Caco-2 (cell line): ENCODE measurements around the gene ADNP. TPM values are rescaled to one million over a fixed set of nuclear protein-coding genes. Genes with fewer than 3 reads are reported as not detected.
"Not testable (repeated sequence)": the region's sequence is repeated elsewhere in the genome, so short reads cannot be mapped to it uniquely, and the experiment has no call there.

ENCODE experiments used
- BruUV-seq: library from RNA; stranded (reverse); fragments of 400-500 nt; replicated peaks from 2 replicates; lab custom pipeline; 2021; lab: Mats Ljungman, UMichigan
- CTCF ChIA-PET: fragments of 300-600 bp; sonication (Branson Sonifier 250); formaldehyde crosslinking; loops from one replicate; lab custom pipeline; 2022; ENCODE audit warnings: antibody characterized with exemption; lab: Charles Lee
- POLR2A ChIA-PET: fragments of 300-600 bp; sonication (Branson Sonifier 250); formaldehyde crosslinking; loops from one replicate; lab custom pipeline; 2022; ENCODE audit warnings: antibody characterized with exemption; lab: Charles Lee
- DNase-seq, 2 experiments: peaks; one replicate each; pipeline versions ENCODE4 v3.0.0 to v3.0.0-alpha.2; 2020 to 2022
- H3K27me3 ChIP-seq: replicated peaks from 2 replicates; pipeline ENCODE4 v1.6.0; 2011; ENCODE audit warnings: low read length; ENCODE audit not compliant: control insufficient read depth, insufficient read depth
- H3K36me3 ChIP-seq: 2 replicates; pipeline ENCODE4 v1.5.1; 2011; ENCODE audit warnings: low read length; ENCODE audit not compliant: control insufficient read depth, insufficient read depth
- H3K4me1 ChIP-seq: fragments of 250-450 bp; sonication (Bioruptor Pico); 2 replicates; pipeline ENCODE4 v1.5.1; 2020; ENCODE audit warnings: mild to moderate bottlenecking
- H3K4me3 ChIP-seq: 2 replicates; pipeline ENCODE4 v1.5.1; 2011; ENCODE audit warnings: low read depth, mild to moderate bottlenecking, control low read depth, low read length
- H3K9me3 ChIP-seq: fragments of 250-450 bp; sonication (Bioruptor Pico); 2 replicates; pipeline ENCODE4 v1.5.1; 2020; ENCODE audit warnings: mild to moderate bottlenecking, moderate library complexity
- H3K27ac Mint-ChIP-seq: one replicate; pipeline ENCODE4 v1.8.0; 2022; ENCODE audit warnings: mixed read lengths; ENCODE audit not compliant: unreplicated experiment
- H3K27me3 Mint-ChIP-seq: one replicate; pipeline ENCODE4 v1.8.0; 2022; ENCODE audit warnings: mixed read lengths; ENCODE audit not compliant: insufficient read depth, unreplicated experiment
- H3K36me3 Mint-ChIP-seq: one replicate; pipeline ENCODE4 v1.8.0; 2022; ENCODE audit warnings: mild to moderate bottlenecking, mixed read lengths; ENCODE audit not compliant: insufficient read depth, unreplicated experiment
- H3K4me1 Mint-ChIP-seq: one replicate; pipeline ENCODE4 v1.8.0; 2022; ENCODE audit warnings: low read depth, mixed read lengths; ENCODE audit not compliant: unreplicated experiment
- H3K4me3 Mint-ChIP-seq: one replicate; pipeline ENCODE4 v1.8.0; 2022; ENCODE audit warnings: mild to moderate bottlenecking, moderate library complexity, mixed read lengths; ENCODE audit not compliant: unreplicated experiment
- H3K9me3 Mint-ChIP-seq: one replicate; pipeline ENCODE4 v1.8.0; 2022; ENCODE audit warnings: mixed read lengths; ENCODE audit not compliant: unreplicated experiment
- intact Hi-C: fragments of 100-400 bp; cut with micrococcal nuclease; formaldehyde crosslinking; loops from one replicate; pipeline ENCODE4 v1.10.0; 2022; ENCODE audit not compliant: unreplicated experiment
- total RNA-seq: library from RNA; stranded (reverse); gene quantifications from 2 replicates; pipeline ENCODE4 v1.2.3, GENCODE V29; 2022
- TF ChIP-seq, protein P1 (sequence below), 2 experiments: fragments of 200-600 bp in 1 of 2; IDR thresholded peaks; 1 replicate in 1 of 2; 2 replicates in 1 of 2; pipeline versions ENCODE4 v1.5.1 to v1.8.0; 2011 to 2022; ENCODE audit warnings: antibody characterized with exemption in 1 of 2, control low read depth in 1 of 2, inconsistent platforms in 1 of 2, low read depth in 1 of 2, low read length in 1 of 2, mild to moderate bottlenecking in 1 of 2, moderate library complexity in 1 of 2; ENCODE audit not compliant: insufficient read depth in 1 of 2, severe bottlenecking in 1 of 2, unreplicated experiment in 1 of 2

The ADNP gene
- total RNA-seq, 1 experiment from 2014 or later: 154 TPM

DNA sequence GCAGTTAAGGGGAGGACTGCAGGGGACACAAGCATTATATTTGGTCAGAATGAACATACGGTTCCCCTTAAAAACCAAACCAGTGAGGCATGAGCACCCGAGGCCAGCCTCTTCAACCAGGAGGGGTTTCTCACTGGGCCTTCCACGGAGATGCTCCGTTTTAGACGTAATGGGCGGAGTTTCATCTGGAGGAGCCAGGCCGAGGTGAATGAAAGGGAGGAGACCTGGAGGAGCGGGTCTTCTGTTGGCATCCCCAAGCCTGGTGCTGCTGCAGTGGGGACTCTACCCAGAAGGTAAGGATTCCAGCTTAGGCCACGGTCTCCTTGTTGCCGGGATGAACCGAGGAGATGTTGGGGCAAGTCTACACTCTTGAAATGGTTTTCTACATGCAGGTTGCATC lies 47.4 kb downstream of the ADNP start:
- H3K4me3 Mint-ChIP-seq: no peak overlapping the region

GRCh38 chr20:50881759-50882424 lies 49.3 kb downstream of the ADNP start:
- H3K4me1 Mint-ChIP-seq, H3K4me3 Mint-ChIP-seq, POLR2A ChIA-PET, H3K27me3 ChIP-seq, H3K27ac Mint-ChIP-seq, H3K4me3 ChIP-seq, H3K36me3 ChIP-seq, H3K4me1 ChIP-seq, H3K27me3 Mint-ChIP-seq, intact Hi-C loops, BruUV-seq, DNase-seq, H3K9me3 Mint-ChIP-seq, CTCF ChIA-PET, H3K9me3 ChIP-seq: not testable (repeated sequence)
- peaks cover 61% of the 10 kb centered on the region for H3K36me3 Mint-ChIP-seq

More for the DNA sequence above, 47.4 kb downstream of the ADNP start:
- no peaks in the 10 kb centered on the region for H3K4me1 Mint-ChIP-seq
- ChIA-PET POLR2A (no interaction called here), CTCF (interaction anchor here (1.2 to 1.5 kb wide), 2 partner anchors 11 to 45 kb away, joined by 3 to 4 read pairs; no protein-coding TSS in a partner anchor)
- peaks cover 79% of the 10 kb centered on the region for H3K36me3 Mint-ChIP-seq
- H3K4me1 ChIP-seq: no peaks in the 10 kb centered on the region
- TF ChIP-seq, protein P1, sequence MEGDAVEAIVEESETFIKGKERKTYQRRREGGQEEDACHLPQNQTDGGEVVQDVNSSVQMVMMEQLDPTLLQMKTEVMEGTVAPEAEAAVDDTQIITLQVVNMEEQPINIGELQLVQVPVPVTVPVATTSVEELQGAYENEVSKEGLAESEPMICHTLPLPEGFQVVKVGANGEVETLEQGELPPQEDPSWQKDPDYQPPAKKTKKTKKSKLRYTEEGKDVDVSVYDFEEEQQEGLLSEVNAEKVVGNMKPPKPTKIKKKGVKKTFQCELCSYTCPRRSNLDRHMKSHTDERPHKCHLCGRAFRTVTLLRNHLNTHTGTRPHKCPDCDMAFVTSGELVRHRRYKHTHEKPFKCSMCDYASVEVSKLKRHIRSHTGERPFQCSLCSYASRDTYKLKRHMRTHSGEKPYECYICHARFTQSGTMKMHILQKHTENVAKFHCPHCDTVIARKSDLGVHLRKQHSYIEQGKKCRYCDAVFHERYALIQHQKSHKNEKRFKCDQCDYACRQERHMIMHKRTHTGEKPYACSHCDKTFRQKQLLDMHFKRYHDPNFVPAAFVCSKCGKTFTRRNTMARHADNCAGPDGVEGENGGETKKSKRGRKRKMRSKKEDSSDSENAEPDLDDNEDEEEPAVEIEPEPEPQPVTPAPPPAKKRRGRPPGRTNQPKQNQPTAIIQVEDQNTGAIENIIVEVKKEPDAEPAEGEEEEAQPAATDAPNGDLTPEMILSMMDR (IDR thresholded peaks at IDR 0.05; ENCODE audit: insufficient read depth in 1 of 2, low read depth in 1 of 2, low read length in 1 of 2, severe bottlenecking in 1 of 2, unreplicated experiment in 1 of 2): no peak
- BruUV-seq: no TSS peak
- no peaks in the 10 kb centered on the region for H3K27me3 Mint-ChIP-seq
- H3K36me3 ChIP-seq: no peaks in the 10 kb centered on the region; the same call in none of the 2 replicates
- H3K27ac Mint-ChIP-seq: no peak overlapping the region
- intact Hi-C loops: no loop called here
- H3K9me3 ChIP-seq: no peaks in the 10 kb centered on the region
- peak in 1 of 2 experiments; percentile 41 for DNase-seq
- H3K9me3 Mint-ChIP-seq: no peaks in the 10 kb centered on the region
- no peaks in the 10 kb centered on the region for H3K27me3 ChIP-seq
- no peak overlapping the region for H3K4me3 ChIP-seq

DNA sequence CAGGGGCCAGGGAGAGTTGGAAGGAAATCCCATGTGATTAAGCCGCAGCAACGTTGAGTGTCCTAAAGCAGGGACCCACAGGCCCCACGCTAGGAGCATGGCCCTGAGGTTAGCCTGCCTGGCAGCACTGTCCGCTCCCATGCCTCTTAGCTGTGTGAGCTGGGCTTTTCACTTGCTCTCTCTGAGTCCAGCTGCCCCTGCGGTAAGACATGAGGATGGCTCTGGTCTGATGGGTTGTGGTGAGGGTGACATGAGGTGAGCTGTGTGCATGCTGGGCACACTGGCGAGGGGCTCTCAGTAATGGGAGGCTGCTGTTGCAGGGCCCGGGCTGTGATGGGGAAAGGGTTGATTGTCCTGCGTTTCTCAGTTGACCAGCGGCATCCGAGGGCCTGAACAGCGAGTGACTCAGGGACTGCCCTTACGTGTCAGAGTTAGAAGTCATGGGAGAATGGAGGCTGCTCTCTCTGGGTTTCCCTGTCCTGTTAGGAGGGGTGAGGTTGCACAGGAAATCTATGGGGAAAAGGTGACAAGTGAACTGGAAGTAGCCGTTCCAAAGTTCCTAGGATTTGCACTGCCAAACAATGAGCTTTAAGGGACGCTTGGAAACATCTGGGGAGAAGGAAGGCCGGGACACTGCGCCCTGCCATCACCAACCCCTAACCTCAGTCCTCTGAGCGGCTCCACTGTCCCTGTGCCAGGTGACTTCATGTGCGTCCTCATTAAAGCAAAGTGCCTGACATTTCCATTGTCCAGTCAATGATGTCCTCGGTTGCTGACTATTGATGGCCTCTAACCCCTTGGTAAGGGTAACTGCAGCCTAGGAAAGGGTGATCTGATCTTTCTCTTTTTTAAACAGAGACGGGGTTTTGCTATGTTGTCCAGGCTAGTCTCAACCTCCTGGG lies 51.3 kb downstream of the ADNP start:
- Mint-ChIP-seq H3K4me1 (no peaks in the 10 kb centered on the region), H3K4me3 (no peak overlapping the region), H3K9me3 (no peaks in the 10 kb centered on the region), H3K27ac (no peak overlapping the region), H3K36me3 (peaks cover 50% of the 10 kb centered on the region), H3K27me3 (no peaks in the 10 kb centered on the region)
- H3K9me3 ChIP-seq: no peaks in the 10 kb centered on the region
- DNase-seq: no peak
- CTCF ChIA-PET: interaction anchor here (0.6 to 1.2 kb wide), 4 partner anchors 15 to 89 kb away, joined by 3 to 6 read pairs (median 4); partner anchors contain the start of gene BCAS4
- H3K4me1 ChIP-seq: no peaks in the 10 kb centered on the region
- POLR2A ChIA-PET: interaction anchor here (0.6 kb wide), 1 partner anchor 20 kb away, joined by 4 read pairs; no protein-coding TSS in a partner anchor
- H3K4me3 ChIP-seq: no peak overlapping the region
- intact Hi-C loops: no loop called here
- no TSS peak for BruUV-seq
- TF ChIP-seq, protein P1 (IDR thresholded peaks at IDR 0.05; ENCODE audit: insufficient read depth in 1 of 2, low read depth in 1 of 2, low read length in 1 of 2, severe bottlenecking in 1 of 2, unreplicated experiment in 1 of 2): no peak
- H3K36me3 ChIP-seq: no peaks in the 10 kb centered on the region; the same call in 1 of the 2 replicates
- H3K27me3 ChIP-seq: no peaks in the 10 kb centered on the region
